Peyer's patch (tissue), 4 donors: ENCODE results near the gene CFAP97D2.

ENCODE experiments used
- CTCF ChIP-seq, 6 experiments: fragments of 450-650 bp in 4 of 6; fragments of 200-600 bp in 2 of 6; sonication (generic) in 1 of 6; IDR thresholded peaks; one replicate each; pipeline ENCODE4 v1.5.1; 2017 to 2019; ENCODE audit warnings: antibody characterized with exemption in 6 of 6, mild to moderate bottlenecking in 3 of 6, moderate library complexity in 1 of 6
- POLR2A ChIP-seq, 2 donors: fragments of 450-650 bp; IDR thresholded peaks; one replicate each; pipeline ENCODE4 v1.5.1; 2017; ENCODE audit warnings: antibody characterized with exemption in 2 of 2, mild to moderate bottlenecking in 2 of 2, moderate library complexity in 2 of 2

GRCh38 chr13:114141261-114141996 is 37.6 kb upstream of the CFAP97D2 start:
- no peak for TF ChIP-seq CTCF (IDR thresholded peaks at IDR 0.05)
- no peak for TF ChIP-seq POLR2A (IDR thresholded peaks at IDR 0.05)
